H1 (cell line): ENCODE results near the gene TXNDC5. TPM values are rescaled to one million over a fixed set of nuclear protein-coding genes. Genes with fewer than 3 reads are reported as not detected.

Source experiments
- CTCF ChIA-PET: fragments of 300-600 bp; sonication (Branson Sonifier 250); formaldehyde crosslinking; loops from one replicate; lab custom pipeline; 2021; ENCODE audit not compliant: partially characterized antibody; lab: Charles Lee
- POLR2A ChIA-PET: fragments of 300-600 bp; sonication (Branson Sonifier 250); formaldehyde crosslinking; loops from one replicate; lab custom pipeline; 2021; ENCODE audit warnings: inconsistent platforms; ENCODE audit not compliant: partially characterized antibody; lab: Charles Lee
- DNase-seq, 2 experiments: peaks; one replicate each; pipeline versions ENCODE4 v3.0.0 to v3.0.0-alpha.2; 2010 to 2022; ENCODE audit warnings: low spot score in 2 of 2, low read depth in 1 of 2, mixed read lengths in 1 of 2
- FAIRE-seq: peaks from 2 replicates; lab custom pipeline; 2011; peaks lifted over from hg19 to GRCh38; lab: Jason Lieb, UNC
- H2AFZ ChIP-seq: 2 replicates; pipeline ENCODE4 v1.8.1; 2012; ENCODE audit warnings: low read length, inconsistent platforms
- H2AK5ac ChIP-seq: 2 replicates; pipeline ENCODE4 v1.6.1; 2013; ENCODE audit warnings: low read depth, low read length
- H2BK120ac ChIP-seq: replicated peaks from 2 replicates; pipeline ENCODE3; 2013; ENCODE audit warnings: low read depth, low read length, inconsistent platforms
- H2BK12ac ChIP-seq: 2 replicates; pipeline ENCODE4 v1.6.1; 2013; ENCODE audit warnings: low read depth, low read length
- H2BK15ac ChIP-seq: 2 replicates; pipeline ENCODE4 v1.6.1; 2013; ENCODE audit warnings: low read length
- H2BK20ac ChIP-seq: 2 replicates; pipeline ENCODE4 v1.6.1; 2013; ENCODE audit warnings: low read length
- H2BK5ac ChIP-seq: 2 replicates; pipeline ENCODE4 v1.6.1; 2013; ENCODE audit warnings: low read depth, low read length
- H3K14ac ChIP-seq: 2 replicates; pipeline ENCODE4 v1.6.1; 2013; ENCODE audit warnings: inconsistent platforms; ENCODE audit not compliant: insufficient read length
- H3K18ac ChIP-seq: 2 replicates; pipeline ENCODE4 v1.6.1; 2013; ENCODE audit warnings: low read length; ENCODE audit errors: extremely low read depth
- H3K23ac ChIP-seq: 2 replicates; pipeline ENCODE4 v1.6.1; 2013; ENCODE audit warnings: inconsistent platforms; ENCODE audit not compliant: insufficient read length
- H3K23me2 ChIP-seq: 2 replicates; pipeline ENCODE4 v1.6.1; 2013; ENCODE audit warnings: low read depth, low read length
- H3K27ac ChIP-seq: 2 replicates; pipeline ENCODE4 v1.6.1; 2011; ENCODE audit warnings: low read depth, low read length, inconsistent platforms
- H3K27me3 ChIP-seq, 4 experiments: replicated peaks in 1 of 4; 1 replicate in 1 of 4; 2 replicates in 3 of 4; pipeline versions ENCODE4 v1.6.1 to v1.8.1; 2011 to 2013; ENCODE audit warnings: low read length in 3 of 4, mild to moderate bottlenecking in 3 of 4, inconsistent platforms in 2 of 4, mixed read lengths in 2 of 4, moderate library complexity in 1 of 4; ENCODE audit not compliant: control insufficient read depth in 3 of 4, insufficient read depth in 3 of 4; ENCODE audit errors: extremely low read depth in 1 of 4
- H3K36me3 ChIP-seq, 4 experiments: 2 replicates each; pipeline versions ENCODE4 v1.6.1 to v1.8.1; 2011 to 2013; ENCODE audit warnings: mild to moderate bottlenecking in 4 of 4, low read length in 3 of 4, moderate library complexity in 2 of 4, control low read depth in 1 of 4, inconsistent platforms in 1 of 4; ENCODE audit not compliant: insufficient read depth in 4 of 4, control insufficient read depth in 2 of 4
- H3K4ac ChIP-seq: replicated peaks from 2 replicates; pipeline ENCODE3; 2013; ENCODE audit warnings: low read length, low read depth, mixed read lengths, inconsistent platforms; ENCODE audit not compliant: insufficient read length
- H3K4me1 ChIP-seq, 4 experiments: replicated peaks in 1 of 4; 1 replicate in 1 of 4; 2 replicates in 3 of 4; pipeline versions ENCODE4 v1.6.1 to v1.8.1; 2011 to 2013; ENCODE audit warnings: low read length in 3 of 4, inconsistent platforms in 2 of 4, mixed read lengths in 1 of 4; ENCODE audit not compliant: insufficient read depth in 4 of 4, control insufficient read depth in 3 of 4
- H3K4me2 ChIP-seq, 2 experiments: 2 replicates each; pipeline versions ENCODE4 v1.6.1 to v1.8.1; 2011 to 2013; ENCODE audit warnings: low read depth in 2 of 2, low read length in 2 of 2, control low read depth in 1 of 2, inconsistent platforms in 1 of 2, mild to moderate bottlenecking in 1 of 2; ENCODE audit not compliant: insufficient read depth in 1 of 2
- H3K4me3 ChIP-seq, 4 experiments: fragments of 200-600, 300-600 bp in 1 of 4; sonication (generic), shearing (Covaris generic), sonication (Bioruptor Twin) in 1 of 4; 2 replicates each; pipeline versions ENCODE4 v1.5.1 to v1.8.1; 2011 to 2016; ENCODE audit warnings: low read length in 4 of 4, low read depth in 3 of 4, control low read depth in 2 of 4, inconsistent platforms in 2 of 4, mild to moderate bottlenecking in 2 of 4, mixed read lengths in 1 of 4, moderate library complexity in 1 of 4; ENCODE audit not compliant: insufficient read depth in 2 of 4; ENCODE audit errors: extremely low read depth in 1 of 4
- H3K56ac ChIP-seq: replicated peaks from 2 replicates; pipeline ENCODE3; 2013; ENCODE audit warnings: low read depth, mild to moderate bottlenecking, mixed read lengths, low read length, inconsistent platforms; ENCODE audit not compliant: insufficient read length
- H3K79me1 ChIP-seq: 2 replicates; pipeline ENCODE4 v1.6.1; 2013; ENCODE audit warnings: low read depth, low read length, control low read depth
- H3K79me2 ChIP-seq, 2 experiments: 2 replicates each; pipeline versions ENCODE4 v1.6.1 to v1.8.1; 2012 to 2013; ENCODE audit warnings: low read length in 2 of 2, mild to moderate bottlenecking in 2 of 2, inconsistent platforms in 1 of 2; ENCODE audit not compliant: insufficient read depth in 2 of 2, control insufficient read depth in 1 of 2
- H3K9ac ChIP-seq, 4 experiments: replicated peaks in 1 of 4; 1 replicate in 1 of 4; 2 replicates in 3 of 4; pipeline versions ENCODE4 v1.6.1 to v1.8.1; 2011 to 2013; ENCODE audit warnings: low read depth in 3 of 4, low read length in 3 of 4, control low read depth in 2 of 4, mild to moderate bottlenecking in 2 of 4, moderate library complexity in 2 of 4, inconsistent platforms in 1 of 4; ENCODE audit errors: extremely low read depth in 1 of 4
- H3K9me3 ChIP-seq, 2 experiments: 2 replicates each; pipeline versions ENCODE4 v1.6.1 to v1.8.1; 2012 to 2013; ENCODE audit warnings: mild to moderate bottlenecking in 2 of 2, moderate library complexity in 2 of 2, control low read depth in 1 of 2, inconsistent platforms in 1 of 2, low read depth in 1 of 2, low read length in 1 of 2, mixed read lengths in 1 of 2; ENCODE audit not compliant: insufficient read depth in 2 of 2
- H4K20me1 ChIP-seq, 2 experiments: replicated peaks in 1 of 2; 2 replicates each; pipeline versions ENCODE3 to v1.8.1; 2011 to 2013; ENCODE audit warnings: inconsistent platforms in 2 of 2, low read length in 2 of 2, mild to moderate bottlenecking in 1 of 2; ENCODE audit not compliant: insufficient read depth in 2 of 2, control insufficient read depth in 1 of 2
- H4K5ac ChIP-seq: 2 replicates; pipeline ENCODE4 v1.6.1; 2013; ENCODE audit warnings: low read length, low read depth, mixed read lengths, inconsistent platforms; ENCODE audit not compliant: insufficient read length
- H4K8ac ChIP-seq: 2 replicates; pipeline ENCODE4 v1.8.0; 2013; ENCODE audit warnings: mild to moderate bottlenecking, moderate library complexity, low read length, inconsistent platforms; ENCODE audit not compliant: insufficient read depth; ENCODE audit errors: extremely low read depth
- H4K91ac ChIP-seq: replicated peaks from 2 replicates; pipeline ENCODE3; 2013; ENCODE audit warnings: low read length, mixed read lengths, inconsistent platforms; ENCODE audit not compliant: insufficient read length
- CBX5 ChIP-seq: fragments of 300-800, 300-1000 bp; sonication (generic); IDR thresholded peaks from 2 replicates; pipeline ENCODE4 v1.7.1; 2016; ENCODE audit warnings: antibody characterized with exemption, low read length, low read depth
- EP300 ChIP-seq, 2 experiments: IDR thresholded peaks; 1 replicate in 1 of 2; 2 replicates in 1 of 2; pipeline ENCODE4 v1.6.1; 2011 to 2012; ENCODE audit warnings: low read depth in 2 of 2, low read length in 2 of 2, mild to moderate bottlenecking in 2 of 2, borderline replicate concordance in 1 of 2, inconsistent platforms in 1 of 2, moderate library complexity in 1 of 2
- SP4 ChIP-seq: IDR thresholded peaks from 2 replicates; pipeline ENCODE4 v1.6.1; 2012; ENCODE audit warnings: low read length, inconsistent platforms
- WGBS, 2 experiments: shearing (Covaris generic) in 1 of 2; methylation state at CpG; one replicate each; pipeline versions ENCODE4 v1.1.6 to v1.1.7; 2013 to 2015; ENCODE audit warnings: low lambda C conversion rate in 2 of 2, mixed read lengths in 2 of 2, inconsistent platforms in 1 of 2, low coverage in 1 of 2, missing lambda C conversion rate in 1 of 2; ENCODE audit not compliant: insufficient replicate concordance in 2 of 2, insufficient coverage in 1 of 2, insufficient read length in 1 of 2; ENCODE audit errors: extremely low coverage in 1 of 2, missing lambda C conversion rate in 1 of 2; 5-methylcytosine and 5-hydroxymethylcytosine counted together
- polyA plus RNA-seq, 7 experiments: library from polyadenylated mRNA; depleted of rRNA in 3 of 7; stranded (reverse) in 5 of 7; unstranded in 2 of 7; fragments of >200 nt in 5 of 7; fragments of 200-250 nt in 2 of 7; gene quantifications; 1 replicate in 5 of 7; 2 replicates in 1 of 7; 4 replicates in 1 of 7; pipeline versions ENCODE4 v1.2.1 to v1.2.3, GENCODE V29; 2011 to 2013; ENCODE audit warnings: missing spikeins in 2 of 7, mixed read lengths in 2 of 7
- total RNA-seq: library from RNA; stranded (reverse); fragmentation: NEBNext Ultra II Directional; extraction: Animal tissue kit (Norgen Biotek cat#: 25700); gene quantifications from 2 replicates; pipeline ENCODE4 v1.2.1, GENCODE V29; 2021
- TF ChIP-seq, protein P1 (sequence below): IDR thresholded peaks from 2 replicates; pipeline ENCODE4 v1.6.1; 2011; ENCODE audit warnings: low read depth, mild to moderate bottlenecking, low read length; ENCODE audit not compliant: insufficient read depth
- TF ChIP-seq, protein P2 (sequence below): IDR thresholded peaks from 2 replicates; pipeline ENCODE4 v1.6.1; 2012; ENCODE audit warnings: inconsistent platforms
- TF ChIP-seq, protein P3 (sequence below): IDR thresholded peaks from 2 replicates; pipeline ENCODE4 v1.6.1; 2011; ENCODE audit warnings: low read length, improper control_type of control experiment

TXNDC5 gene
- total and polyA plus RNA-seq, 2 of the 8 experiments (the other 6 are each of a cell fraction or from before 2014, with no cell fraction given) = 114 to 172 TPM

DNA sequence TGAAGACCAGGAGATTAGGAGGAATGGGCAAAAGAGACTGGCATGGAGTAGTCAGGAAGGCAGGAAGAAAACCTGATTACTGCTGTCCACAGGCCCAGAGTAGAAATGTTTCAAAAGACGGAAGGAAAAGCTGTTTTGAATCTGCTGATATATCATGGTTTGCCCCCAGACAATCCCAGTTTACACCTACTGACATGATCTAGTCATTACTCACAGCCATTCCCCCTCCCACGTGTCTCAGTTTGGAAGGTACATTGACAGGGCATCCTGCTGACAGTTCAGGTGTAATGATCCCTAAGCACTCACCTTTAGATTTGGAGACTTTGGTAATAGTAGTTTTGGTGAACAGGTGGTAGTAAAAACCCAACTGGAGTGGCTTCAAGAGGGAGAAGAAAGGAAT is 9.8 kb upstream of the TXNDC5 start:
- H4K20me1 ChIP-seq = no peaks in the 10 kb centered on the region
- H3K4ac ChIP-seq = no peak overlapping the region
- no peak overlapping the region for H3K4me2 ChIP-seq
- ChIA-PET POLR2A (no interaction called here), CTCF (no interaction called here)
- H3K79me2 ChIP-seq = no peaks in the 10 kb centered on the region
- H2BK20ac ChIP-seq = no peak overlapping the region
- H3K18ac ChIP-seq = no peak overlapping the region
- no peak overlapping the region for H3K9ac ChIP-seq
- H2BK12ac ChIP-seq = no peak overlapping the region
- H4K8ac ChIP-seq = no peak overlapping the region
- no peak overlapping the region for H2BK5ac ChIP-seq
- TF ChIP-seq, protein P1, sequence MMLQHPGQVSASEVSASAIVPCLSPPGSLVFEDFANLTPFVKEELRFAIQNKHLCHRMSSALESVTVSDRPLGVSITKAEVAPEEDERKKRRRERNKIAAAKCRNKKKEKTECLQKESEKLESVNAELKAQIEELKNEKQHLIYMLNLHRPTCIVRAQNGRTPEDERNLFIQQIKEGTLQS = no peak
- TF ChIP-seq SP4 = no peak
- TF ChIP-seq CBX5 = no peak
- TF ChIP-seq, protein P2, sequence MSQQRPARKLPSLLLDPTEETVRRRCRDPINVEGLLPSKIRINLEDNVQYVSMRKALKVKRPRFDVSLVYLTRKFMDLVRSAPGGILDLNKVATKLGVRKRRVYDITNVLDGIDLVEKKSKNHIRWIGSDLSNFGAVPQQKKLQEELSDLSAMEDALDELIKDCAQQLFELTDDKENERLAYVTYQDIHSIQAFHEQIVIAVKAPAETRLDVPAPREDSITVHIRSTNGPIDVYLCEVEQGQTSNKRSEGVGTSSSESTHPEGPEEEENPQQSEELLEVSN = no peak
- TF ChIP-seq EP300 (IDR thresholded peaks at IDR 0.05; ENCODE audit: borderline replicate concordance in 1 of 2, low read depth in 2 of 2, low read length in 2 of 2) = no peak
- TF ChIP-seq, protein P3, sequence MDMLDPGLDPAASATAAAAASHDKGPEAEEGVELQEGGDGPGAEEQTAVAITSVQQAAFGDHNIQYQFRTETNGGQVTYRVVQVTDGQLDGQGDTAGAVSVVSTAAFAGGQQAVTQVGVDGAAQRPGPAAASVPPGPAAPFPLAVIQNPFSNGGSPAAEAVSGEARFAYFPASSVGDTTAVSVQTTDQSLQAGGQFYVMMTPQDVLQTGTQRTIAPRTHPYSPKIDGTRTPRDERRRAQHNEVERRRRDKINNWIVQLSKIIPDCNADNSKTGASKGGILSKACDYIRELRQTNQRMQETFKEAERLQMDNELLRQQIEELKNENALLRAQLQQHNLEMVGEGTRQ = no peak
- H3K4me1 ChIP-seq = no peaks in the 10 kb centered on the region
- H3K23ac ChIP-seq = no peak overlapping the region
- H3K79me1 ChIP-seq = no peaks in the 10 kb centered on the region; the same call in 1 of the 2 replicates
- no peak overlapping the region for H2BK120ac ChIP-seq
- H2AK5ac ChIP-seq = no peak overlapping the region
- H2BK15ac ChIP-seq = no peak overlapping the region
- H3K56ac ChIP-seq = no peak overlapping the region
- H3K14ac ChIP-seq = no peak overlapping the region
- no peaks in the 10 kb centered on the region for H3K27me3 ChIP-seq
- DNase-seq = no peak
- 0 out of 4 replicates have a peak, but pooled peaks cover under 1 to 8% of the 10 kb centered on the region in 2 experiments for H3K9me3 ChIP-seq
- WGBS, 2 experiments = 67% methylated on average over 2 of the region's 2 CpGs; no CpG with 5 or more reads in 1 of the 2 experiments
- H3K4me3 ChIP-seq = no peak overlapping the region
- no peaks in the 10 kb centered on the region for H3K23me2 ChIP-seq
- no peaks in the 10 kb centered on the region for H3K36me3 ChIP-seq
- H3K27ac ChIP-seq = no peak overlapping the region
- no peak overlapping the region for H2AFZ ChIP-seq
- FAIRE-seq = no peak
- no peak overlapping the region for H4K5ac ChIP-seq
- H4K91ac ChIP-seq = no peak overlapping the region
